Measurements from ENCODE around the gene KDM3A.

DNA sequence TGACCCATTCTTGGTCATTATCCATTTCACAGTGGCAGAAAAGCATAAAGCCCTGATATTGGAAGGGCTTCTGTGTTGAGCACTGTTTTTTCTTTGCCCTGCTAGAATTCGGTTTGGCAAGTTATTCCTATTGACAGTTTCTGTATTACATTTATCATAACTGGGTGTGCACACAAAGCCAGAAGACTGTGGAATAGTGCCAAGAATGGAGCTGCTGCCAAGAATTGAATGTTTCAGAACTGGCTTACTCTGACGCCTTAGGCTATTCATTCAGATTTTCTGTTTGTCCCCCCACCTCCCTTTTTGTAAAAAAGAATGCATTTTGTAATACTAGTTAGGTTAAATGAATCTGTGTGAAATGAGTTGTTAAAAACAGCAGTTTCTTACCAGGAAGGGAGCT, 12.7 kb downstream of the KDM3A start:
- TF ChIP-seq, protein P1, sequence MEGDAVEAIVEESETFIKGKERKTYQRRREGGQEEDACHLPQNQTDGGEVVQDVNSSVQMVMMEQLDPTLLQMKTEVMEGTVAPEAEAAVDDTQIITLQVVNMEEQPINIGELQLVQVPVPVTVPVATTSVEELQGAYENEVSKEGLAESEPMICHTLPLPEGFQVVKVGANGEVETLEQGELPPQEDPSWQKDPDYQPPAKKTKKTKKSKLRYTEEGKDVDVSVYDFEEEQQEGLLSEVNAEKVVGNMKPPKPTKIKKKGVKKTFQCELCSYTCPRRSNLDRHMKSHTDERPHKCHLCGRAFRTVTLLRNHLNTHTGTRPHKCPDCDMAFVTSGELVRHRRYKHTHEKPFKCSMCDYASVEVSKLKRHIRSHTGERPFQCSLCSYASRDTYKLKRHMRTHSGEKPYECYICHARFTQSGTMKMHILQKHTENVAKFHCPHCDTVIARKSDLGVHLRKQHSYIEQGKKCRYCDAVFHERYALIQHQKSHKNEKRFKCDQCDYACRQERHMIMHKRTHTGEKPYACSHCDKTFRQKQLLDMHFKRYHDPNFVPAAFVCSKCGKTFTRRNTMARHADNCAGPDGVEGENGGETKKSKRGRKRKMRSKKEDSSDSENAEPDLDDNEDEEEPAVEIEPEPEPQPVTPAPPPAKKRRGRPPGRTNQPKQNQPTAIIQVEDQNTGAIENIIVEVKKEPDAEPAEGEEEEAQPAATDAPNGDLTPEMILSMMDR (conservative IDR thresholded peaks at IDR 0.05 in 1 of 2, IDR thresholded peaks at IDR 0.05 in 1 of 2; ENCODE audit: extremely low read depth in 1 of 2, insufficient read depth in 1 of 2, low read depth in 1 of 2, low read length in 2 of 2): no peak
- TF ChIP-seq EZH2 (IDR thresholded peaks at IDR 0.05; ENCODE audit: borderline replicate concordance, low read length): no peak

Data from mammary epithelial cell (primary cell).